Skeletal muscle cell (primary cell): ENCODE results near the gene FEM1B.
A peak's percentile ranks its signal among the peaks of the same experiment; 100 is the strongest.
"Not testable (repeated sequence)": the region's sequence is repeated elsewhere in the genome, so short reads cannot be mapped to it uniquely, and the experiment has no call there.

ENCODE experiments used
- DNase-seq: peaks from one replicate; pipeline ENCODE4 v3.0.0-alpha.2; 2010; ENCODE audit warnings: low read depth
- H3K4me3 ChIP-seq: 2 replicates; pipeline ENCODE4 v1.5.1; 2011; ENCODE audit warnings: low read depth, mild to moderate bottlenecking, control low read depth, low read length, moderate library complexity

FEM1B gene

DNA sequence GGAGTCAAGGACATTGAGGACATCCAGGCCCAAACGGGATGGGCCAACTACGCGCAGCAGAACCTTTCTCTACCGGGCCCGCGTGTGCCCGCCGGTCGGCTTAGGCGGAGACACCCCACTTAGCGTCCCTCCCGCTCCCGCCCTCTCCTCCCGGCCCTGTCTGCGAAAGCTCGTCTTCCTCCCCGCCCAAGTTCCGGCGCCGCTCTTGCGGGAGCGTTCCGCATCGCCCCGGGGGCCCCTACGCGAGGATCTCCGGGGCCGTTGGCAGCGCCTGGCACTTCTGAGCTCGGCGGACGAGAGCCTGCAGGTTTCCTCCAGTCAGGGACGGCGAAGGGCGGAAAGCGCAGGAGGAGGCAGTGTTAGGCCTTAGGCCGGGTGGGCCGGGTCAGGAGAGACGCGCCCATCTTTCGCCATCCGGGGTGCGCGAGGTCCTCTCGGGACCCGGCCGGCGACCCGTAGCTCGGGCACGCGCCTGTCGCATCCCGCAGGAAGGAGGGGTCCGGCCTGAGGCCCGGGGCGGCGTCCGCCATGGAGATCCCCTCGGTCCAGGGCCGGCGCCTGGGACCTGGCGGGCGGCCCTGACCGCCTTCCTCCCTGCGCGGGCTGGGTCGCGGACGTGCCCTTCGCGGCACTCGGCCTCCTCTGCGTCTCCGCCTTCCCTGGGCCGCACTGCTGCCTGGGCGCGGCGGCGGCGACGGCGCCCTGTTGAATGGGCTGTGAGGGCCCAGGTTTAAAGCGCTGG is at the start of gene FEM1B:
Gene FEM1B (plus strand): TSS at position 143 of the 742 bp plus-strand sequence. CDS start 673 bp downstream, outside the sequence.
- H3K4me3 ChIP-seq, result peak within 1 kb of the TSS; percentile 85
- DNase-seq, result peak; percentile 82

DNA sequence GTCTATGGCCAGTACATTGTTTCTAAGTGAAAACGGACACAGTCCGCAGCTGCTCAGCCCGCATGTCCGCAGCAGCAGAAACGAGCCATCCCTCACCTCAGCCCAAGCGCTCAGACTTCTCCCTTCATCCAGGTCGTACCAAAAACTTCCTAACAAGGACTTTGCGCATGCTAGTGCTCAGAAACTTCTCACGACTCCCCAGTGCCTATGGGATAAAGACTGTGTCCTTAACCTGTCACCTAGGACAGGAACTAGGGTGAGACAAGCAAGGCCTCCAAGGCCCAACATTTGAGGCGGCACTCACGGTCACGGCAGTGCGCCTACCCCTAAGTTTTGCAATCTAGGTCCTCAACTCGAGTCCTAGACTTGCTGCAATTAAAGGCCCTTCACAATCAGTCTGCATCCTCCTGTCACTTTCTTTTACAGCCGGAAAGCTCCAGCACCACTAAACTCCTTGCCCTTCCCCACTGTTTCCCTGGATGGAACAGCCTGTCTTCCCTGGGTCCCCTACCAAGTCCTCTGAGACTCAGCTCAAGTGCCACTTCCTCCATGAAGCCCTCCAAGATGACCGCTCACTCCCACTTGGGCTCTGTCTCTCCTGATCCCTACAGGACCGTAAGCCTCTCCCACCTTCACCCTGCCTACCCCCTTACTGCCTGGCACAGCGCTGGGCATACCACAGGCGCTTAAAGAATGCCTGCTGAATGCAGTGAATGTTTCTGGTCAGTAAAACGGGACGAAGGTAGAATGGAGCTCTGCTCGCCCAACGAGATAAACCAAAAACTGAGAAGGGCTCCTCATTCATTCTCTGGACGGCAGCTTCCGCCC is 49.2 kb upstream of the FEM1B start:
- no peak for DNase-seq
- H3K4me3 ChIP-seq, result peak overlapping the region; percentile 87

DNA sequence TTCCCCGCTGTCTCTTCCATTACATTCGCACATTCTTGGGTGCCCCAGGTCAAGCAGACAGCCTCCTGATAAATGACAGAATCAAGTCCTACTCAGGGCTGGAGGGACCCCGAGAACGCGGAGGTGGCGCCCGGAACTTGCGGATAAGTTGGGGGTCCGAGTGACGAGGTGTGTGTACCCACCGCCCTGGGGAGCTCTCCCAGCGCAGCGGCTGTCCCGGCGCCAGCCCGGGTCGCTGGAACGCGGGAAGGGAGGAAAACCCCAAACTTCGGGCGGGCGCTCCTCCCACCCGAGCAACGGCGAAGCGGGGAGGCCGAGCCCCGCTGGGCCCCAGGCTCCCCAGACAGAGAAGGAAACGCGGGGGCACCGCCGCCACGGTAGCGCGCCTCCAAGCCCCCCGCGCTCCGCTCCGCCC is 48.6 kb upstream of the FEM1B start:
- H3K4me3 ChIP-seq, result peak overlapping the region; percentile 87
- no peak for DNase-seq

- DNase-seq, result peak; percentile 33
These were observed 48.0 kb upstream of the FEM1B start, which contains the start of gene CLN6 for GRCh38 chr15:68229386-68230156. Gene CLN6 (minus strand): TSS chr15:68229728. CDS start chr15:68229584, 144 bp downstream.

DNA sequence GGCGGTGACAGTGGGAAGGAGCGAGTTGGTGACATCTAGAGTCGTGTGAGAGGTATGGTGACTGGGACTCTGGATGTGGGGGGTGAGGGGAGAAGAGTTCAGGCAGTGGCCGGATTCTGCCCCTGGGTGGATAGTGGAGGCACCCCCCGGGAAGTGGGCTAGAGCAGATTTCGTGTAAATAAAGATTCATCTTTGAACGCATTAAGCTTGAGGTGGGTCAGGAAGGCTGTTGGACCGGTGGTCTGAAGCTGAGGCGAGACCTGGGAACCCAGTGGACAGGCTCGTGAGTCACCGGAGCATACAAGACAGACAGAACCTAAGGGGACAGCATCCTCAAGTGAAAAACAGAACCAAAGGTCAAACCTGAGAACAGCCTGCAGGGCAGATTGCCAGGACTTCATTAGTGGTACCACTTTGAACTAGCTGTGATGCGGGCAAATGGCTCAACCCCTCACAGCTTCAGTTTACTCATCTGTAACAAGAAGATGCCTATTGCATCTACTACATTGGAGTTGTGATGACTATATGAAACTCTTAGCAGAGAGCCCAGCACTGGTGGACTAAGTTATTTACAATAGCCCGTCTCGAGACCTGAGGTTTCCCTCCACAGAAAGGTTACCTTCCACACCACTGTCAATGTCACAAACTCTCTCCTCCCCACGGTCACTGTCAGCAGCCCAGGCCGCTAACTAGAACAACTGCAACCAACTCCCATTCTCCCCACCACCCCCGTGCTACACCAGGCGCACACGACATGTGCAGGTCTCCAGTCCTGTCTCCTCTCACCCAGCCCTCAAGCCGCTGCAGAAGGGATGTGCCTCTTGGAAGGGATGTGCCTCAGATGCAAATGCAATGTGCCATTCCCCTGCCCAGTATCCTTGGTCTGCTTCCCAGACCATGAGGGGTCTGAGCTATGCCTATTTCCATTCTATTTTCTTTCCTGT is 47.1 kb upstream of the FEM1B start:
- peak overlapping the region; percentile 87 for H3K4me3 ChIP-seq
- DNase-seq, result no peak

More at GRCh38 chr15:68229386-68230156, 48.0 kb upstream of the FEM1B start, which contains the start of gene CLN6:
- peak within 1 kb of the TSS; percentile 87 for H3K4me3 ChIP-seq

GRCh38 chr15:68231102-68231818 is 46.3 kb upstream of the FEM1B start:
- no peak overlapping the region for H3K4me3 ChIP-seq
- DNase-seq, result no peak

GRCh38 chr15:68232449-68232848 is 45.1 kb upstream of the FEM1B start:
- no peak overlapping the region for H3K4me3 ChIP-seq
- DNase-seq, result no peak

DNA sequence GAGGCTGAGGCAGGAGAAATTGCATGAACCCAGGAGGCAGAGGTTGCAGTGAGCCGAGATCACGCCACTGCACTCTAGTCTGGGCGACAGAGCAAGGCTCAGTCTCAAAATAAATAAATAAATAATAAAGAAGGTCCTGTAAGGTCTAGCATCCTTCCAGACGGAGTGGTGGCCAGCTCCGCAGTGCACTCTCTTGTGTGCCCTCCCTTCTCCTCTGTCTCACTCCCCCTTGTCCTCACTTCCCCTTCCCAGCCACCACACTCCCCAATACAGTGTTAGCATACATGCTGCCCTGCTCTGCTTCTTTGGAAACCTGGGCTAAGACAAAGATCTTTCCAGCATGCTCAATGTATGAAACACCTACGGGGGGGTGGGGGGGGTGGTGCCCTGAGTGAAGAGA is 44.6 kb upstream of the FEM1B start:
- H3K4me3 ChIP-seq, result no peak overlapping the region
- no peak for DNase-seq

DNA sequence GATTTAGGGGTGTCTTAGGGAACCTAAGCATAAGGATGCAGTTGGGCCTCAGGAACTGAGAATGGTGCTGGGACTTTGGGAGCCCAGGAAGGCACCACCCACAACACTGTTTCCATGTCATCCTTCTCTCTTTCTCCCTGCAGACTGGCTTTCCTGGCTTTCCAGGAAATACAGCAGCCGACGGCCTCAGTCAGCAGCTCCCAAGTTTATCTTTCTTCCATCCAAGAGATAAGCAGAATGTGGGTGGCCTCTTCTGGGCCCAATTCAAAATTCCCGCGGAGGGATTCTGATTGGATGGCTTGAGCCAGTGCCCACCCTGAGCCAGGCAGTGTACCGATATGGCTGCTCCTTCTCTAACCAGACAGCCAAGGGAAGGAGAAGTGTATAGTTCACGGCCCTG is 43.5 kb upstream of the FEM1B start:
- no peak for DNase-seq
- H3K4me3 ChIP-seq, result no peak overlapping the region

DNA sequence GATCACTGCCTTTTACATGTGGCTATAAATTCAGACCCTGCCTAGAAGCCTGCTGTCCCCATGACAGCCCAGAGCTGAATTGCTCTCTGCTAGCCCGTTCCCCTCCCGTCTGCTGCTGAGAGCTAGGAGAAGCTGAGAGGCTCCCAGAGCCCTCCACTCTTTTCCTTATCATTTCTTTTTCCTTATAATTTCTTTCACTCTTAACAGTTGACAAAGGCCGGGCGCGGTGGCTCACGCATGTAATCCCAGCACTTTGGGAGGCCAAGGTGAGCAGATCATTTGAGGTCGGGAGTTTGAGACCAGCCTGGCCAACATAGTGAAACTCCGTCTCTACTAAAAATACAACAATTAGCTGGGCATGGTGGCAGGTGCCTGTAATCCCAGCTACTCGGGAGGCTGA is 43.0 kb upstream of the FEM1B start:
- not testable (repeated sequence) for DNase-seq

GRCh38 chr15:68235022-68235421 is 42.5 kb upstream of the FEM1B start:
- DNase-seq, result no peak
- H3K4me3 ChIP-seq, result no peak overlapping the region

More for the DNA sequence above, 43.0 kb upstream of the FEM1B start:
- H3K4me3 ChIP-seq, result not testable (repeated sequence)

- H3K4me3 ChIP-seq, result no peak overlapping the region
These were observed 38.5 kb upstream of the FEM1B start for GRCh38 chr15:68239025-68239424.

DNA sequence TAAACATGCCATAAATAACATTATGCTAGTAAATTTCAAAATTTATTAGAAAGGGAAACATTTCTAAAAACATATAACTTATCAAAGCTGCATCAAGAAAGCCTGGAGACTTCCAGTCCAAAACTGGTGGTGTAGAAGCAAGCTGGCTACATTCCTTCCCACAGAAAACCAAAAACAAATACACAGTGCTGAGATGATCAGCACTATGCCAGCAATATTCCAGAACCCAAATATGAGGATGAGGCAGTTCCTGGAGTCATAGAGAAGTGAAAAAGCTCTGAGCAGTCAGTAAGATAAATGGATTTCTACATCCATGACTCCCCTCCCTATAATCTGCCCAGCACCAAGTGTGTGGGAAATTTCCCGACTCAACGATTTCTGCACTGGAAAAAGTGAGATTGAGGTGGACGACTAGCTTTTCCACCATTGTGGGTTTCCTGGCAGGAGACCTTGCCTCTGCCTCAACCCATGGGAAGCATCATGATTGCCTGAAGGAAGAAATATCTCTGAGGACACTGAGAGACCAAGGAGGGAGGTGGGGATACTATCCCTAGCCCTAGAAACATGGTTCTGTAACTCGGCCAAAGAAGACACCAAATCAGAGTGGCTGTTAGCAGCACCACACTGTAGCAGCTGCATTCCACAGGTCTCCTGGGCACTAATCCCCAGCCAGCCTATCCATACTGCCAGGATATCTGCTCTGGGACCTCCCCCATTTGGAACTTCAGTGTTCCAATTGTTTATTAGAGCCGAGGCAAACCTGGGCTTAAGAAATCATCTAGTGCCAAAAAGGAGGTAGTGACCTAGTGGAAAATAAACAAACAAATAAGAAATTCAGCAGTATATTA is 36.2 kb upstream of the FEM1B start:
- no peak overlapping the region for H3K4me3 ChIP-seq
- no peak for DNase-seq

More at GRCh38 chr15:68239025-68239424, 38.5 kb upstream of the FEM1B start:
- no peak for DNase-seq

DNA sequence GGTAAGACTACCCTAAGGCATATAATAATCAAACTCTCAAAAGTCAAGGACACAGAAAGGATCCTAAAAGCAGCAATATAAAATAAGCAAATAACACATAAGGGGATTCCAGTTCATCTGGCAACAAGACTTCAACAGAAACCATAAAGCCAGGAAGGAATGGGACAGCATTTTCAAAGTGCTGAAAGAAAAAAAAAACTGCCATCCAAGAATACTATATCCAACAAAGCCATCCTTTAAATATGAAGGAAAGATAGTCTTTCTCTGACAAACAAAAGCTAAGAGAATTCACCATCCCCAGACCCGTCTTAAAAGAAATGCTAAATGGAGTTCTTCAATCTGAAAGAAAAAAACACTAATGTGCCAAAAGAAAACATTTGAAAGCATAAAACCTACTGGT is 33.3 kb upstream of the FEM1B start:
- no peak overlapping the region for H3K4me3 ChIP-seq

GRCh38 chr15:68249058-68249713 is 28.4 kb upstream of the FEM1B start:
- DNase-seq, result no peak
- no peak overlapping the region for H3K4me3 ChIP-seq

More for the DNA sequence above, 33.3 kb upstream of the FEM1B start:
- DNase-seq, result no peak

- H3K4me3 ChIP-seq, result no peak overlapping the region
- peak; percentile 54 for DNase-seq
These were observed 24.5 kb upstream of the FEM1B start for GRCh38 chr15:68252925-68253534.
